Sigmoid colon (tissue), 7 donors: ENCODE data around the gene FOXI3. TPM values are rescaled to one million over a fixed set of nuclear protein-coding genes. Genes with fewer than 3 reads are reported as not detected.
"Not testable (repeated sequence)": the region's sequence is repeated elsewhere in the genome, so short reads cannot be mapped to it uniquely, and the experiment has no call there.

Experiments used
- DNase-seq: peaks from one replicate; pipeline ENCODE4 v3.0.0-alpha.2; 2019
- H3K27ac ChIP-seq, 4 donors: fragments of 200-600 bp; sonication (generic); one replicate each; pipeline ENCODE4 v1.5.1; 2016 to 2019; ENCODE audit warnings: mild to moderate bottlenecking in 1 of 4
- H3K27me3 ChIP-seq, 3 donors: fragments of 200-600 bp; sonication (generic); one replicate each; pipeline ENCODE4 v1.5.1; 2019; ENCODE audit warnings: mild to moderate bottlenecking in 1 of 3
- H3K36me3 ChIP-seq, 4 donors: fragments of 200-600 bp; sonication (generic); one replicate each; pipeline ENCODE4 v1.5.1; 2016 to 2019
- H3K4me1 ChIP-seq, 4 donors: fragments of 200-600 bp; sonication (generic); one replicate each; pipeline ENCODE4 v1.5.1; 2017 to 2019
- H3K4me3 ChIP-seq, 4 donors: fragments of 200-600 bp; sonication (generic); one replicate each; pipeline ENCODE4 v1.5.1; 2017 to 2019; ENCODE audit warnings: mild to moderate bottlenecking in 2 of 4, moderate library complexity in 1 of 4
- H3K9me3 ChIP-seq, 4 donors: fragments of 200-600 bp in 3 of 4; sonication (generic) in 3 of 4; one replicate each; pipeline versions ENCODE4 v1.5.1 to v1.6.1; 2013 to 2019
- EP300 ChIP-seq, 4 donors: sonication (generic); formaldehyde crosslinking; IDR thresholded peaks; one replicate each; pipeline ENCODE4 v1.6.1; 2017; ENCODE audit warnings: antibody characterized with exemption in 4 of 4
- POLR2A ChIP-seq, 2 donors: fragments of 450-650 bp; IDR thresholded peaks; one replicate each; pipeline ENCODE4 v1.6.1; 2016; ENCODE audit warnings: antibody characterized with exemption in 2 of 2, mild to moderate bottlenecking in 2 of 2, moderate library complexity in 2 of 2
- POLR2AphosphoS5 ChIP-seq, 4 donors: sonication (generic); formaldehyde crosslinking; IDR thresholded peaks; one replicate each; pipeline ENCODE4 v1.6.1; 2017; ENCODE audit warnings: antibody characterized with exemption in 4 of 4
- WGBS, 2 donors: extraction: QIAGEN DNeasy Blood & Tissue Kit; methylation state at CpG; one replicate each; pipeline ENCODE4 v1.1.7; 2013; 5-methylcytosine and 5-hydroxymethylcytosine counted together
- intact Hi-C: fragments of 100-400 bp; cut with DNase I; formaldehyde crosslinking; loops from one replicate; pipeline ENCODE4 v1.15.1; 2023
- polyA plus RNA-seq, 3 donors: library from polyadenylated mRNA; stranded (reverse); fragments of 200-250 nt; gene quantifications; one replicate each; pipeline ENCODE4 v1.2.3, GENCODE V29; 2013
- total RNA-seq, 4 donors: library from RNA; depleted of rRNA; stranded (reverse); fragments of >200 nt; gene quantifications; one replicate each; pipeline ENCODE4 v1.1.0, GENCODE V29; 2016
- TF ChIP-seq, protein P1 (sequence below), 4 experiments: fragments of 450-650 bp in 3 of 4; fragments of 200-600 bp in 1 of 4; IDR thresholded peaks; one replicate each; pipeline ENCODE4 v1.5.1; 2016 to 2019; ENCODE audit warnings: antibody characterized with exemption in 4 of 4, mild to moderate bottlenecking in 3 of 4, moderate library complexity in 2 of 4
- donor health status: healthy with polysubstance abuse.
- donor health status: Bipolar disorder and iron deficiency.
- donor health status: healthy.

Gene FOXI3
- total and polyA plus RNA-seq, 7 donors: not detected

DNA sequence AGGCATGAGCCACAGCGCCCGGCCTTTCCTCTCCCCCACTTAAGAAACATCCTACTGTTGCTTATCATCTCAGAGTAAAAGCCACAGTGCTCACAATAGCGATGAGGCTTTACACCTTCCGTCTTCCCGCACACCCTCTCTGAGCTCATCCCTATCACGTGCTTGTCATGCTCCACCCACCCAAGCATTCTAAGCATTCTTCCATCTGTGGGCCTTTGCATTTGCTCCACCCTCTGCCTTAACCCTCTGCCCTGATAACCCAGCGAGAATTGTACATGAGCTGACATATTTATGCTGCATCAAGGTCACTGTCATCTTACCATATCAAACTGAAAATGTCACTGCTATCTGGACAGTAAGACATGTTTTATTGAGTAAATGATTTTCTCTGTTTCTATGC, 22.6 kb downstream of the FOXI3 start:
- TF ChIP-seq POLR2AphosphoS5 (IDR thresholded peaks at IDR 0.05): no peak
- TF ChIP-seq POLR2A (IDR thresholded peaks at IDR 0.05): no peak
- TF ChIP-seq, protein P1, sequence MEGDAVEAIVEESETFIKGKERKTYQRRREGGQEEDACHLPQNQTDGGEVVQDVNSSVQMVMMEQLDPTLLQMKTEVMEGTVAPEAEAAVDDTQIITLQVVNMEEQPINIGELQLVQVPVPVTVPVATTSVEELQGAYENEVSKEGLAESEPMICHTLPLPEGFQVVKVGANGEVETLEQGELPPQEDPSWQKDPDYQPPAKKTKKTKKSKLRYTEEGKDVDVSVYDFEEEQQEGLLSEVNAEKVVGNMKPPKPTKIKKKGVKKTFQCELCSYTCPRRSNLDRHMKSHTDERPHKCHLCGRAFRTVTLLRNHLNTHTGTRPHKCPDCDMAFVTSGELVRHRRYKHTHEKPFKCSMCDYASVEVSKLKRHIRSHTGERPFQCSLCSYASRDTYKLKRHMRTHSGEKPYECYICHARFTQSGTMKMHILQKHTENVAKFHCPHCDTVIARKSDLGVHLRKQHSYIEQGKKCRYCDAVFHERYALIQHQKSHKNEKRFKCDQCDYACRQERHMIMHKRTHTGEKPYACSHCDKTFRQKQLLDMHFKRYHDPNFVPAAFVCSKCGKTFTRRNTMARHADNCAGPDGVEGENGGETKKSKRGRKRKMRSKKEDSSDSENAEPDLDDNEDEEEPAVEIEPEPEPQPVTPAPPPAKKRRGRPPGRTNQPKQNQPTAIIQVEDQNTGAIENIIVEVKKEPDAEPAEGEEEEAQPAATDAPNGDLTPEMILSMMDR (IDR thresholded peaks at IDR 0.05): no peak
- no peak for TF ChIP-seq EP300 (IDR thresholded peaks at IDR 0.05)
- Histone ChIP-seq H3K9me3 (no peaks in the 10 kb centered on the region), H3K36me3 (no peaks in the 10 kb centered on the region), H3K27me3 (no peaks in the 10 kb centered on the region), H3K4me1 (no peaks in the 10 kb centered on the region), H3K4me3 (no peak overlapping the region), H3K27ac (no peak overlapping the region)
- intact Hi-C loops: no loop called here
- DNase-seq: no peak
- 85 to 88% methylated on average over 7 of the region's 7 CpGs for WGBS, 2 donors

DNA sequence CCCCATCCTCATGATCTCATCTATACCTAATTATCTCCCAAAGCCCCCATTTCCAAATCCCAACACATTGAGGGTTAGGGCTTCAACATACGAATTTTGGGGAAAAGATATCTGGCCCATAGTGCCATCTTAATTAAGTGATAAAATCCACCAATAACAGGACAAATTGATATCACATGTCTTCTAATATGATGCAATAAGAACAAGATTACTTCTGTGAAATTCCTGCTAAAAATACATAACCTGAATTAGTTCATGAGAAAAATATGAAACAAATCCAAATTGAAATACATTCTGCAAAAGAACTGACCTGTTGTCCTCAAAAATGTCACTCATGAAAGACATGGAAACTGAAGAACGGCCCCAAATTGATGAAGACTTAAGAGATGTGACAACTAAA, 28.8 kb downstream of the FOXI3 start:
- intact Hi-C loops: no loop called here
- TF ChIP-seq EP300 (IDR thresholded peaks at IDR 0.05) (no peak), POLR2A (IDR thresholded peaks at IDR 0.05) (no peak), POLR2AphosphoS5 (IDR thresholded peaks at IDR 0.05) (no peak)
- TF ChIP-seq, protein P1 (IDR thresholded peaks at IDR 0.05): no peak
- 62 to 79% methylated on average over 2 of the region's 2 CpGs for WGBS, 2 donors
- no peaks in the 10 kb centered on the region for H3K36me3 ChIP-seq
- no peak for DNase-seq
- H3K27ac ChIP-seq: no peak overlapping the region
- no peak overlapping the region for H3K4me3 ChIP-seq
- no peaks in the 10 kb centered on the region for H3K27me3 ChIP-seq
- no peaks in the 10 kb centered on the region for H3K4me1 ChIP-seq
- H3K9me3 ChIP-seq: no peaks in the 10 kb centered on the region

DNA sequence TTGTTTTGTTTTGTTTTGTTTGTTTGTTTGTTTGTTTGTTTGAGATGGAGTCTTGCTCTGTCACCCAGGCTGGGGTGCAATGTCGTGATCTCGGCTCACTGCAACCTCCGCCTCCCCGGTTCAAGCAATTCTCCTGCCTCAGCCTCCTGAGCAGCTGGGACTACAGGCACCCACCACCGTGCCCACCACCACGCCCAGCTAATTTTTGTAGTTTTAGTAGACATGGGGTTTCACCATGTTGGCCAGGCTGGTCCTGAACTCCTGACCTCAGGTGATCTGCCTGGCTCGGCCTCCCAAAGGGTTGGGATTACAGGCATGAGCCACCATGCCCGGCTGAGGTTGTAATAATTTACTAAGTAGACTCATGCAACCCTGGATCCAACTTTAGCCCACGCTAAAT, 33.4 kb downstream of the FOXI3 start:
- H3K27me3 ChIP-seq, H3K27ac ChIP-seq, intact Hi-C loops, H3K4me1 ChIP-seq, DNase-seq, H3K4me3 ChIP-seq, H3K36me3 ChIP-seq, H3K9me3 ChIP-seq: not testable (repeated sequence)
- 85 to 90% methylated on average over 9 of the region's 9 CpGs for WGBS, 2 donors

DNA sequence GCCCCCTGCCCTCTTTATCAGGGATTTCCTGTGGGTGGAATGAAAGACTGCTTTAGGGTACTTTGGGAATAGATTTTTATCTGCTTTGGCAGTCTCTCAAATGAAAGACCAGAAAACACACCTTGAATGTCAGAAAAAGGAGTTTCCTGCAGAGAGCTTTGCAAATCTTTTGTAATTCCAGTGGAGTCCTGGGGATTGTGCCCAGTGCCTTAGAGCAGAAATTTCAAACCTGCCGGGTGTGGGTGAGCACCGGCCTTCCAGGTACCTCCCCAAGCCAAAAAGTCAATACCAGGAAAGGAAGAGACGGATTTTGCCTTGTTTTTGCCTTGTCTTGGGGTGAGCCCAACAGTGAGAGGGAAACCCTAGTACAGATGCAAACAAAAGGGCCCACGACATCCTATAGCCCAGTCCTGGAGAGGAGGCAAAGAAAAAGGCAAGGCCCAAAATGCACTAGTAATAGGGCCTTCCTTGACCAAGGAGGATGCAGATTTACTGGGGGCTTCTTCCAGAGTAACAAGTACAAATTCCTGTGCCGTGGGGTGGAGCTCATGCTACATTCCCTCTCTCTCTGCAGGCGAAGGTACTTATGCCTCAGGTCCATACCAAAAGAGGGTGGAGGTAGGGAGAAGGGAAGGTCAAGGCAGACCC, 36.4 kb downstream of the FOXI3 start:
- Histone ChIP-seq H3K4me3 (no peak overlapping the region), H3K36me3 (no peaks in the 10 kb centered on the region), H3K27ac (no peak overlapping the region), H3K9me3 (no peaks in the 10 kb centered on the region), H3K27me3 (peaks cover 0 to 8% (median 0%) of the 10 kb centered on the region in 3 donors), H3K4me1 (no peaks in the 10 kb centered on the region)
- WGBS, 2 donors: 47 to 49% methylated on average over 6 of the region's 6 CpGs
- TF ChIP-seq POLR2A (IDR thresholded peaks at IDR 0.05) (no peak), EP300 (IDR thresholded peaks at IDR 0.05) (no peak), POLR2AphosphoS5 (IDR thresholded peaks at IDR 0.05) (no peak)
- TF ChIP-seq, protein P1 (IDR thresholded peaks at IDR 0.05): no peak
- intact Hi-C loops: no loop called here
- DNase-seq: no peak

DNA sequence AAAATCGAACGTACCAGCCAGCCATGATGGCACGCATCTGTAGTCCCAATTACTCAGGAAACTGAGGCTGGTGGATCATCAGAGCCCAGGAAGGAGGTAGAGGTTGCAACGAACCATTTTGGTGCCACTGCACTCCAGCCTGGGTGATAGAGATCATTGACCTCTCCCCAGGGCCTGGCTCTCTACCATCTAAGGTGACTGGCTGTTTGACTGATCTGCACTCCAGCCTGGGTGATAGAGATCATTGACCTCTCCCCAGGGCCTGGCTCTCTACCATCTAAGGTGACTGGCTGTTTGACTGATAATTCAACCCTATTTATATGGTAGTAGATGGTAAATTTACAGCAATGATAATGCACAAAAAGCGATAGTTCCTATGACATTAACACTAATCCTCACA, 43.6 kb downstream of the FOXI3 start:
- WGBS, 2 donors: 83 to 90% methylated on average over 5 of the region's 5 CpGs
- intact Hi-C loops: not testable (repeated sequence)

More for the DNA sequence above, 43.6 kb downstream of the FOXI3 start:
- H3K4me3 ChIP-seq, H3K9me3 ChIP-seq, H3K27ac ChIP-seq, H3K36me3 ChIP-seq, H3K4me1 ChIP-seq, DNase-seq, H3K27me3 ChIP-seq: not testable (repeated sequence)
